Activated B cell treated with CpG ODN at 0.5 μM for 24 hours (primary cell): ENCODE results near the gene MAP7D1. TPM values are rescaled to one million over a fixed set of nuclear protein-coding genes. Genes with fewer than 3 reads are reported as not detected.
A peak's percentile ranks its signal among the peaks of the same experiment; 100 is the strongest.

Source experiments
- ATAC-seq: fragments of 200-7000 bp; cut with Tn5 transposase; one replicate; pipeline ENCODE4 v1.10.0; 2021; ENCODE audit warnings: low read depth, mild to moderate bottlenecking, moderate library complexity
- CTCF ChIA-PET: fragments of 350-600 bp; sonication (Branson Sonifier 250); formaldehyde crosslinking; loops from one replicate; lab custom pipeline; 2021; ENCODE audit warnings: antibody characterized with exemption; lab: Charles Lee
- POLR2A ChIA-PET: fragments of 350-600 bp; sonication (Branson Sonifier 250); formaldehyde crosslinking; loops from one replicate; lab custom pipeline; 2021; ENCODE audit warnings: antibody characterized with exemption; lab: Charles Lee
- DNase-seq: peaks from one replicate; pipeline ENCODE4 v3.0.0; 2022
- H3K27ac Mint-ChIP-seq: one replicate; pipeline ENCODE4 v1.8.0; 2020; ENCODE audit warnings: mixed read lengths
- H3K27me3 Mint-ChIP-seq: one replicate; pipeline ENCODE4 v1.8.0; 2021; ENCODE audit warnings: mixed read lengths
- H3K36me3 Mint-ChIP-seq: one replicate; pipeline ENCODE4 v1.8.0; 2021; ENCODE audit warnings: low read depth, mixed read lengths
- H3K4me1 Mint-ChIP-seq: one replicate; pipeline ENCODE4 v1.8.0; 2021; ENCODE audit warnings: mixed read lengths
- H3K4me3 Mint-ChIP-seq: one replicate; pipeline ENCODE4 v1.8.0; 2020; ENCODE audit warnings: mild to moderate bottlenecking, mixed read lengths
- H3K9me3 Mint-ChIP-seq: one replicate; pipeline ENCODE4 v1.8.0; 2020; ENCODE audit warnings: mixed read lengths
- CTCF ChIP-seq: fragments of 200-600 bp; IDR thresholded peaks from one replicate; pipeline ENCODE4 v1.8.0; 2022; ENCODE audit warnings: antibody characterized with exemption, mild to moderate bottlenecking
- intact Hi-C: fragments of 100-400 bp; cut with micrococcal nuclease; formaldehyde crosslinking; loops from one replicate; pipeline ENCODE4 v1.15.1; 2024
- total RNA-seq: library from RNA; stranded (reverse); gene quantifications from 2 replicates; pipeline ENCODE4 v1.2.3, GENCODE V29; 2022

Gene MAP7D1
- total RNA-seq, 1 donor from 2014 or later = 59.9 TPM

GRCh38 chr1:36154335-36154734 is 1.6 kb upstream of the MAP7D1 start:
- H3K27ac Mint-ChIP-seq = peak overlapping the region; percentile 90
- H3K27me3 Mint-ChIP-seq = no peaks in the 10 kb centered on the region
- H3K36me3 Mint-ChIP-seq = peaks cover 4% of the 10 kb centered on the region
- intact Hi-C loops = loop anchor here (2.0 kb wide), 1 partner anchor 296 kb away; the partner anchor contains the start of gene OSCP1
- no peak for TF ChIP-seq CTCF
- H3K4me1 Mint-ChIP-seq = peaks cover 65% of the 10 kb centered on the region
- POLR2A ChIA-PET = interaction anchor here (3.6 to 6.4 kb wide), 2 partner anchors 7 to 70 kb away, joined by 37 to 95 read pairs; partner anchors contain the start of gene THRAP3
- ATAC-seq (no peak), DNase-seq (no peak)
- peak overlapping the region; percentile 87 for H3K4me3 Mint-ChIP-seq
- H3K9me3 Mint-ChIP-seq = no peaks in the 10 kb centered on the region
- CTCF ChIA-PET = interaction anchor here (3.5 kb wide), 1 partner anchor 34 kb away, joined by 15 read pairs; no protein-coding TSS in a partner anchor

- Mint-ChIP-seq H3K9me3 (no peaks in the 10 kb centered on the region), H3K4me3 (peak overlapping the region; percentile 87), H3K36me3 (peaks cover 3% of the 10 kb centered on the region), H3K27me3 (no peaks in the 10 kb centered on the region), H3K4me1 (peaks cover 65% of the 10 kb centered on the region), H3K27ac (peak overlapping the region; percentile 90)
- ChIA-PET POLR2A (interaction anchor here (0.6 to 3.6 kb wide), 4 partner anchors 33 to 1138 kb away, joined by 3 to 37 read pairs (median 14); partner anchors contain the start of gene THRAP3), CTCF (interaction anchor here (1.7 to 3.5 kb wide), 2 partner anchors 33 to 131 kb away, joined by 4 to 15 read pairs; no protein-coding TSS in a partner anchor)
- TF ChIP-seq CTCF = no peak
- no peak for ATAC-seq
- no peak for DNase-seq
- intact Hi-C loops = loop anchor here (2.0 kb wide), 1 partner anchor 296 kb away; the partner anchor contains the start of gene OSCP1
These were observed 1.1 kb upstream of the MAP7D1 start for GRCh38 chr1:36154765-36155407.

- ATAC-seq (peak; percentile 19), DNase-seq (peak; percentile 48)
- peak overlapping the region; percentile 89 for H3K4me3 Mint-ChIP-seq
- intact Hi-C loops = no loop called here
- peaks cover 3% of the 10 kb centered on the region for H3K36me3 Mint-ChIP-seq
- peaks cover 66% of the 10 kb centered on the region for H3K4me1 Mint-ChIP-seq
- H3K27me3 Mint-ChIP-seq = no peaks in the 10 kb centered on the region
- no peak for TF ChIP-seq CTCF
- ChIA-PET CTCF (interaction anchor here (1.0 to 3.5 kb wide), 5 partner anchors 13 to 132 kb away, joined by 3 to 15 read pairs (median 4); no protein-coding TSS in a partner anchor), POLR2A (interaction anchor here (0.6 to 3.6 kb wide), 6 partner anchors 30 to 244 kb away, joined by 3 to 37 read pairs (median 8); partner anchors contain the start of gene THRAP3)
- H3K9me3 Mint-ChIP-seq = no peaks in the 10 kb centered on the region
- H3K27ac Mint-ChIP-seq = peak overlapping the region; percentile 85
These were observed 562 bp downstream of the MAP7D1 start for GRCh38 chr1:36156329-36157114.

GRCh38 chr1:36157115-36157903 is 1.3 kb downstream of the MAP7D1 start:
- H3K4me3 Mint-ChIP-seq = peak overlapping the region; percentile 89
- H3K27me3 Mint-ChIP-seq = no peaks in the 10 kb centered on the region
- H3K4me1 Mint-ChIP-seq = peaks cover 67% of the 10 kb centered on the region
- ATAC-seq (no peak), DNase-seq (no peak)
- H3K36me3 Mint-ChIP-seq = peaks cover 3% of the 10 kb centered on the region
- POLR2A ChIA-PET = interaction anchor here (1.1 to 3.6 kb wide), 4 partner anchors 29 to 229 kb away, joined by 3 to 37 read pairs (median 14); partner anchors contain the start of gene THRAP3
- no peak for TF ChIP-seq CTCF
- intact Hi-C loops = no loop called here
- no peaks in the 10 kb centered on the region for H3K9me3 Mint-ChIP-seq
- H3K27ac Mint-ChIP-seq = peak overlapping the region; percentile 85
- CTCF ChIA-PET = interaction anchor here (1.0 to 3.5 kb wide), 3 partner anchors 31 to 131 kb away, joined by 3 to 15 read pairs (median 4); no protein-coding TSS in a partner anchor
